Measurements from ENCODE around the gene COX6B1. TPM values are rescaled to one million over a fixed set of nuclear protein-coding genes. Genes with fewer than 3 reads are reported as not detected.

The COX6B1 gene
- total RNA-seq, 1 donor from 2014 or later: 217 TPM

- Histone ChIP-seq H3K36me3 (ENCODE audit: control insufficient read depth, insufficient read depth, low read length) (peaks cover 2% of the 10 kb centered on the region), H3K27me3 (ENCODE audit: control insufficient read depth, insufficient read depth, low read length) (no peaks in the 10 kb centered on the region), H3K4me3 (ENCODE audit: low read depth, low read length) (peak overlapping the region; percentile 60)
- DNase-seq (ENCODE audit: low read depth) (no peak), FAIRE-seq (no peak)
- no peak for TF ChIP-seq CTCF (IDR thresholded peaks at IDR 0.05; ENCODE audit: insufficient read depth, low read length, severe bottlenecking)
Observed at GRCh38 chr19:35642798-35643254, 5.3 kb upstream of the COX6B1 start.

GRCh38 chr19:35643255-35644205, 4.6 kb upstream of the COX6B1 start:
- no peak for TF ChIP-seq CTCF (IDR thresholded peaks at IDR 0.05; ENCODE audit: insufficient read depth, low read length, severe bottlenecking)
- Histone ChIP-seq H3K4me3 (ENCODE audit: low read depth, low read length) (peak overlapping the region; percentile 60), H3K36me3 (ENCODE audit: control insufficient read depth, insufficient read depth, low read length) (no peaks in the 10 kb centered on the region), H3K27me3 (ENCODE audit: control insufficient read depth, insufficient read depth, low read length) (no peaks in the 10 kb centered on the region)
- FAIRE-seq: no peak
- peak; percentile 50 for DNase-seq (ENCODE audit: low read depth)

GRCh38 chr19:35644206-35644986, 3.7 kb upstream of the COX6B1 start:
- FAIRE-seq (no peak), DNase-seq (ENCODE audit: low read depth) (peak; percentile 88)
- Histone ChIP-seq H3K36me3 (ENCODE audit: control insufficient read depth, insufficient read depth, low read length) (no peaks in the 10 kb centered on the region), H3K4me3 (ENCODE audit: low read depth, low read length) (peak overlapping the region; percentile 60), H3K27me3 (ENCODE audit: control insufficient read depth, insufficient read depth, low read length) (no peaks in the 10 kb centered on the region)
- no peak for TF ChIP-seq CTCF (IDR thresholded peaks at IDR 0.05; ENCODE audit: insufficient read depth, low read length, severe bottlenecking)

- FAIRE-seq (no peak), DNase-seq (ENCODE audit: low read depth) (peak; percentile 42)
- Histone ChIP-seq H3K4me3 (ENCODE audit: low read depth, low read length) (peak overlapping the region; percentile 60), H3K27me3 (ENCODE audit: control insufficient read depth, insufficient read depth, low read length) (no peaks in the 10 kb centered on the region), H3K36me3 (ENCODE audit: control insufficient read depth, insufficient read depth, low read length) (no peaks in the 10 kb centered on the region)
- TF ChIP-seq CTCF (IDR thresholded peaks at IDR 0.05; ENCODE audit: insufficient read depth, low read length, severe bottlenecking): no peak
Observed at GRCh38 chr19:35644987-35645679, 3.0 kb upstream of the COX6B1 start.

- peaks cover under 1% of the 10 kb centered on the region for H3K36me3 ChIP-seq (ENCODE audit: control insufficient read depth, insufficient read depth, low read length)
- TF ChIP-seq CTCF (IDR thresholded peaks at IDR 0.05; ENCODE audit: insufficient read depth, low read length, severe bottlenecking): no peak
- H3K27me3 ChIP-seq (ENCODE audit: control insufficient read depth, insufficient read depth, low read length): no peaks in the 10 kb centered on the region
- FAIRE-seq (no peak), DNase-seq (ENCODE audit: low read depth) (no peak)
- no peak overlapping the region for H3K4me3 ChIP-seq (ENCODE audit: low read depth, low read length)
Observed at GRCh38 chr19:35645680-35646511, 2.2 kb upstream of the COX6B1 start.

Data from bronchial epithelial cell (primary cell).